PFSK-1 (cell line): ENCODE results near the gene CCNJL.

ENCODE experiments used
- POLR2AphosphoS5 ChIP-seq: IDR thresholded peaks from 2 replicates; pipeline ENCODE4 v1.6.1; 2012; ENCODE audit warnings: low read depth, mild to moderate bottlenecking, control low read depth, low read length, moderate library complexity
- SIN3A ChIP-seq: IDR thresholded peaks from 2 replicates; pipeline ENCODE4 v1.6.1; 2012; ENCODE audit warnings: mild to moderate bottlenecking, low read length, moderate library complexity, borderline replicate concordance; ENCODE audit not compliant: insufficient read depth
- TAF1 ChIP-seq: IDR thresholded peaks from 2 replicates; pipeline ENCODE4 v1.6.1; 2012; ENCODE audit warnings: low read length, control low read depth, borderline replicate concordance; ENCODE audit not compliant: insufficient read depth

DNA sequence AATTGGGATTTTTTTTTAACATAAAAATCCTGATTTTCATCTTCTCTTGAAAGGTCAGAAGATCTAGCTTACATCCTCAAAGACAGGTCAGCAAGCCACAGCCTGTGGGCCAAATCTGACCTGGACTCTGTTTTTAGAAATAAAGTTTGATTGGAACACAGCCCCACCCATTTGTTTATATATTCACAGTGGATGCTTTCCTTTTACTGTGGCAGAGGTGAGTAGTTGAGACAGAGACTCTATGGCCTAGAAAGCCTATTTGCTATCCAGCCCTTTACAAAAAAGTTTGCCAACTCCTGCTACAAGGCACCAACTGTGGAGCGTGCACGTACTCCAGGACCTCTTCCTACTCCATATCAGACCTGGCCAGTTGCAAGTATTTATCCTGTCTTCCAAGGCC is 13.4 kb upstream of the CCNJL start:
- no peak for TF ChIP-seq SIN3A
- no peak for TF ChIP-seq TAF1
- TF ChIP-seq POLR2AphosphoS5, result no peak
